Loucy (cell line): ENCODE data around the gene ZNF592.

ENCODE experiments used
- H2AFZ ChIP-seq: fragments of 200-600 bp; sonication (generic); 2 replicates; pipeline ENCODE4 v1.6.0; 2016; ENCODE audit warnings: antibody characterized with exemption, mild to moderate bottlenecking, low read length, moderate library complexity
- H3F3A ChIP-seq: fragments of 200-600 bp; 2 replicates; pipeline ENCODE4 v1.6.0; 2016; ENCODE audit warnings: antibody characterized with exemption, low read depth, mild to moderate bottlenecking
- H3K27me3 ChIP-seq: fragments of 200-600 bp; sonication (generic); 2 replicates; pipeline ENCODE4 v1.6.1; 2014; ENCODE audit warnings: low read length, mild to moderate bottlenecking; ENCODE audit not compliant: insufficient read depth, poor library complexity, severe bottlenecking
- H3K36me3 ChIP-seq: fragments of 200-600 bp; sonication (generic); 2 replicates; pipeline ENCODE4 v1.6.1; 2016; ENCODE audit warnings: low read length; ENCODE audit not compliant: insufficient read depth
- H3K4me1 ChIP-seq: fragments of 200-600 bp; sonication (generic); 2 replicates; pipeline ENCODE4 v1.5.1; 2014; ENCODE audit warnings: low read length, mild to moderate bottlenecking; ENCODE audit not compliant: insufficient read depth, poor library complexity, severe bottlenecking
- H3K4me2 ChIP-seq: fragments of 200-600 bp; sonication (generic); 2 replicates; pipeline ENCODE4 v1.6.0; 2014; ENCODE audit warnings: antibody characterized with exemption, low read length, low read depth, mild to moderate bottlenecking; ENCODE audit not compliant: poor library complexity, severe bottlenecking
- H3K4me3 ChIP-seq: fragments of 200-600 bp; sonication (generic); 2 replicates; pipeline ENCODE4 v1.5.1; 2014; ENCODE audit warnings: low read length, mild to moderate bottlenecking, mixed read lengths; ENCODE audit not compliant: poor library complexity, severe bottlenecking
- H3K79me2 ChIP-seq: fragments of 200-600 bp; sonication (generic); 2 replicates; pipeline ENCODE4 v1.6.1; 2014; ENCODE audit warnings: low read length; ENCODE audit not compliant: insufficient read depth
- H3K9ac ChIP-seq: fragments of 200-600 bp; sonication (generic); 2 replicates; pipeline ENCODE4 v1.6.0; 2014; ENCODE audit warnings: mild to moderate bottlenecking, low read depth, low read length, moderate library complexity; ENCODE audit not compliant: poor library complexity, severe bottlenecking
- H3K9me2 ChIP-seq: fragments of 200-600 bp; sonication (generic); replicated peaks from 2 replicates; pipeline ENCODE4 v1.6.1; 2016; ENCODE audit warnings: low read depth, low read length, mixed read lengths
- H3K9me3 ChIP-seq: fragments of 200-600 bp; sonication (generic); 2 replicates; pipeline ENCODE4 v1.6.1; 2014; ENCODE audit warnings: mild to moderate bottlenecking, antibody characterized with exemption, low read length, low read depth; ENCODE audit not compliant: insufficient read depth
- H4K20me1 ChIP-seq: fragments of 200-600 bp; sonication (generic); 2 replicates; pipeline ENCODE4 v1.6.0; 2014; ENCODE audit warnings: antibody characterized with exemption, low read length, mild to moderate bottlenecking; ENCODE audit not compliant: insufficient read depth, poor library complexity, severe bottlenecking
- CTCF ChIP-seq: fragments of 200-600 bp; sonication (generic); conservative IDR thresholded peaks from 2 replicates; pipeline ENCODE4 v1.5.1; 2014; ENCODE audit warnings: mild to moderate bottlenecking, antibody characterized with exemption, low read length
- EZH2phosphoT487 ChIP-seq: fragments of 200-600 bp; IDR thresholded peaks from 2 replicates; pipeline ENCODE4 v1.6.1; 2018; ENCODE audit warnings: antibody characterized with exemption, mild to moderate bottlenecking, moderate library complexity, borderline replicate concordance

Gene ZNF592

GRCh38 chr15:84819791-84820190 is 71.4 kb downstream of the ZNF592 start:
- H3K4me1 ChIP-seq = peaks cover 13% of the 10 kb centered on the region
- no peak overlapping the region for H3K4me2 ChIP-seq
- no peaks in the 10 kb centered on the region for H3F3A ChIP-seq
- no peaks in the 10 kb centered on the region for H3K79me2 ChIP-seq
- H4K20me1 ChIP-seq = no peaks in the 10 kb centered on the region
- H2AFZ ChIP-seq = no peak overlapping the region
- H3K27me3 ChIP-seq = no peaks in the 10 kb centered on the region
- no peaks in the 10 kb centered on the region for H3K36me3 ChIP-seq
- no peak overlapping the region for H3K4me3 ChIP-seq
- H3K9ac ChIP-seq = no peak overlapping the region
- H3K9me2 ChIP-seq = no peaks in the 10 kb centered on the region
- H3K9me3 ChIP-seq = no peaks in the 10 kb centered on the region
- TF ChIP-seq EZH2phosphoT487 = no peak
- TF ChIP-seq CTCF = no peak

GRCh38 chr15:84821501-84822021 is 73.2 kb downstream of the ZNF592 start:
- Histone ChIP-seq H3K79me2 (no peaks in the 10 kb centered on the region), H3K4me2 (no peak overlapping the region), H3K27me3 (no peaks in the 10 kb centered on the region), H3F3A (no peaks in the 10 kb centered on the region), H3K9ac (no peak overlapping the region), H3K9me2 (no peaks in the 10 kb centered on the region), H2AFZ (no peak overlapping the region), H3K36me3 (no peaks in the 10 kb centered on the region), H4K20me1 (no peaks in the 10 kb centered on the region), H3K9me3 (no peaks in the 10 kb centered on the region), H3K4me1 (peaks cover 13% of the 10 kb centered on the region), H3K4me3 (no peak overlapping the region)
- TF ChIP-seq CTCF (no peak), EZH2phosphoT487 (no peak)

- Histone ChIP-seq H3K4me2 (no peak overlapping the region), H3K36me3 (no peaks in the 10 kb centered on the region), H3K27me3 (no peaks in the 10 kb centered on the region), H3F3A (no peaks in the 10 kb centered on the region), H3K9me3 (no peaks in the 10 kb centered on the region), H3K4me1 (peaks cover 11% of the 10 kb centered on the region), H4K20me1 (no peaks in the 10 kb centered on the region), H3K4me3 (no peak overlapping the region), H2AFZ (no peak overlapping the region), H3K9ac (no peak overlapping the region), H3K79me2 (no peaks in the 10 kb centered on the region), H3K9me2 (no peaks in the 10 kb centered on the region)
- TF ChIP-seq CTCF (no peak), EZH2phosphoT487 (no peak)
These were observed 74.4 kb downstream of the ZNF592 start for GRCh38 chr15:84822653-84823281.
